ENCODE data around the gene KCNQ1OT1. TPM values are rescaled to one million over a fixed set of nuclear protein-coding genes. Genes with fewer than 3 reads are reported as not detected.
A peak's percentile ranks its signal among the peaks of the same experiment; 100 is the strongest.

Gene KCNQ1OT1
- total RNA-seq, 4 donors from 2014 or later, result 6.3 to 8.0 (median 7.7) TPM

DNA sequence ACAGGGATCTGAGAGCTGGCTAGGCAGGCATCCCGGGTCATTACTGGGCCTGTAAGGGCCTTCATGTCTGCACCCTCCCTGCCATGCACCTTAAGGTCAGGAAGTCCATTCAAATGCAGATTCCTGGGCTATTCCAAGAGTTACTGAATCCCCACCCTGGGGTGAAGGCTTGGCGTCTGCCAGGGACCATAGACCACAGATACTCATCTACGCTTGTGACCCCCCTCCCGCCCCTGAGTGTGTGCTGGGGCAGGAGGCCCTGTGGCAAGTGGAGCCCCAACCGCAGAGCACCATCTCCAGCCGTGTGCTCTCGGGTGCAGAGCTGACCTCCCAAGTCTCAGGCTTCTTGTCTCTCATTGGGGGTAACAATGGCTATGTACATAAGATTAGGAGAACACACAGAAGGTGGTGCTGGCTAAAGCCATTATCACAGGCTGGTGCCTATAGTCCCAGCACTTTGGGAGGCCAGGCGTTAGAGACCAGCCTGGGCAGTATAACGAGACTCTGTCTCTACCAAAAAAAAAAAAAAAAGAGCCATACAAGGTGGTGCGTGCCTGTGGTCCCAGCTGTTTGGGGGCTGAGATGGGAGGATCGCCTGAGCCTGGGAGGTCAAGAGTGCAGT lies 19.1 kb upstream of the KCNQ1OT1 start:
- Histone ChIP-seq H3K36me3 (no peaks in the 10 kb centered on the region), H3K27me3 (no peaks in the 10 kb centered on the region), H3K4me3 (no peak overlapping the region), H3K9me3 (no peaks in the 10 kb centered on the region), H3K4me1 (peaks cover 0 to 21% (median 0%) of the 10 kb centered on the region in 4 donors), H3K27ac (no peak overlapping the region)
- DNase-seq (ENCODE audit: low spot score in 2 of 2), result no peak
- 92 to 94% methylated on average over 11 of the region's 11 CpGs for WGBS, 2 donors
- TF ChIP-seq POLR2A (IDR thresholded peaks at IDR 0.05) (no peak), EP300 (IDR thresholded peaks at IDR 0.05) (no peak)
- TF ChIP-seq, protein P1, sequence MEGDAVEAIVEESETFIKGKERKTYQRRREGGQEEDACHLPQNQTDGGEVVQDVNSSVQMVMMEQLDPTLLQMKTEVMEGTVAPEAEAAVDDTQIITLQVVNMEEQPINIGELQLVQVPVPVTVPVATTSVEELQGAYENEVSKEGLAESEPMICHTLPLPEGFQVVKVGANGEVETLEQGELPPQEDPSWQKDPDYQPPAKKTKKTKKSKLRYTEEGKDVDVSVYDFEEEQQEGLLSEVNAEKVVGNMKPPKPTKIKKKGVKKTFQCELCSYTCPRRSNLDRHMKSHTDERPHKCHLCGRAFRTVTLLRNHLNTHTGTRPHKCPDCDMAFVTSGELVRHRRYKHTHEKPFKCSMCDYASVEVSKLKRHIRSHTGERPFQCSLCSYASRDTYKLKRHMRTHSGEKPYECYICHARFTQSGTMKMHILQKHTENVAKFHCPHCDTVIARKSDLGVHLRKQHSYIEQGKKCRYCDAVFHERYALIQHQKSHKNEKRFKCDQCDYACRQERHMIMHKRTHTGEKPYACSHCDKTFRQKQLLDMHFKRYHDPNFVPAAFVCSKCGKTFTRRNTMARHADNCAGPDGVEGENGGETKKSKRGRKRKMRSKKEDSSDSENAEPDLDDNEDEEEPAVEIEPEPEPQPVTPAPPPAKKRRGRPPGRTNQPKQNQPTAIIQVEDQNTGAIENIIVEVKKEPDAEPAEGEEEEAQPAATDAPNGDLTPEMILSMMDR (IDR thresholded peaks at IDR 0.05), result no peak

DNA sequence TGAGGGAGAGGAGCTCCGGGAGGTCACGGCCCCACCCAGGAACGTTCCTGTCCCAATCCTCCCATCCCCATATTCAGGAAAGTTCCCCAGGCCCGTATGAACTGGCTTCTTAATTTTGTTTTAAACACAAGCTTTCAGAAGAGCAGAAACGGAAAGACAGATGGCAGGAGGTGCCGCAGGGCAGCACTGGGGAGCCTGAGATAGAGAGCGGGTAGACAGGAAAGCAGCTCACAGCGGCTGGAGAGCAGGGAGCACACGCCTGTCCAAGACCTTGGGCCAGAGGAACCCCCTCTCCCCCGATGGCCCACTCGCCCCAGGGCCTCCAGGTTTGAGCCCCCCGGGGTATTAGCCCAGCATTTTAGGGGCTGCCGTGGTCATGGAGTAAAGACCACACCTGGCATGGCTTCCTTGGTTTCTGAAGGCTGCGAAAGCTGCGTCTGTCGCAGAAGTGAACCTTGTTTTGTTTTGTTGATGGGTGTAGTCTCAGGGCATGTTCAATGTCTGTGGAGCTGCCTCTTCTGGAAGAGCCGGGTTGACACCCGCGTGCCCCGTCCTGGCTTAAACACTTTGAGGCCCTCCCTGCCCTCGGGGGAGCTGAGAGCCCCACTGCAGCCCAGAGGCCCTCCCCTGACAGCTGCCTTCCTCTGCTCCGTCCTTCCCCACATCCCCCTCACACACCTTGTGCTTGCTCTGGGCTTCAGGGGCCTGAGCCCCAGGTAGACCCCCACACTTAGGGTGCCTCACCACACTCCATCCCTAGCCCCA lies 17.9 kb upstream of the KCNQ1OT1 start:
- H3K27me3 ChIP-seq, result no peaks in the 10 kb centered on the region
- DNase-seq (ENCODE audit: low spot score in 2 of 2), result no peak
- H3K36me3 ChIP-seq, result no peaks in the 10 kb centered on the region
- H3K9me3 ChIP-seq, result no peaks in the 10 kb centered on the region
- peaks cover 0 to 27% (median 0%) of the 10 kb centered on the region in 4 donors for H3K4me1 ChIP-seq
- peak overlapping the region in 1 of 4 donors; percentile 32 for H3K27ac ChIP-seq
- H3K4me3 ChIP-seq, result no peak overlapping the region
- no peak for TF ChIP-seq EP300 (IDR thresholded peaks at IDR 0.05)
- no peak for TF ChIP-seq POLR2A (IDR thresholded peaks at IDR 0.05)
- 86 to 89% methylated on average over 22 of the region's 22 CpGs for whole genome bisulfite sequencing, 2 donors

DNA sequence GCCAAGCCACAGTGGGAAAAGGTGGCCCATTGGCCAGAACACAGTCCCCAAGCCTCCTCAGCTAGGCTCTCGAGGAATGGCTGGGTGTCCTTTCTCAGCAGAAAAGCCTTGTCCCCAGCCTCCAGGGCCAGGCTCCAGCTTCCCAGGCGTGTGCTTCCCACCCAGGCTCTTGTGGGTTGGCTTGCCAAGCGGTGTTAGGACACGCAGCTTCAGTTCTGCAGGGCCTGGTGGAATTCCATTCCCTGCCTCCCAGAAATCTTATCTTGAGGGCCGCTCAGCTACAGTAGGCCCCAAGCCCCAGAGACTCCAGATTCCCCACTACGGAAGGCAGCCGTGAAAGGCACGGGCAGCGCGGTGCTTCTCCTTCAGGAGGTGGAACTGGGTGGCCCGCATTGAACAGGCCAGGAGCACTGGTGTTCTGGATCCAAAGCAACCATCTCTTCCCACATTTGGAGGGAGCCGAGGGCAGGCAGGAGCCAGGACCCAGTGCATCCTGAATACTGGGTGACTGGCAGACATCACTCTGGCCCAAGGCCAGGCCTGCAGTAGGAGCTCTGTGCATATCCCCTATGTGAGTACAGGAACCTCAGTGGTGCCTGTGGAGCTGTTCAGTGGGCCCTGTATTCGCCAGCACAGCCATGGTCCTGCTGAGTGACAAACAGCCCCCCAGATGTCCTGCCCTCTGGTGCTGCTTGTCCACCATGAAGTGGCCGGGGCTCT lies 16.7 kb upstream of the KCNQ1OT1 start:
- Histone ChIP-seq H3K27me3 (no peaks in the 10 kb centered on the region), H3K4me1 (peaks cover 0 to 23% (median 0%) of the 10 kb centered on the region in 4 donors), H3K36me3 (no peaks in the 10 kb centered on the region), H3K27ac (peak overlapping the region in 1 of 4 donors; percentile 51), H3K9me3 (no peaks in the 10 kb centered on the region), H3K4me3 (no peak overlapping the region)
- WGBS, 2 donors, result 87 to 88% methylated on average over 9 to 13 of the region's 14 CpGs
- TF ChIP-seq POLR2A (IDR thresholded peaks at IDR 0.05) (no peak), EP300 (IDR thresholded peaks at IDR 0.05) (no peak)
- TF ChIP-seq, protein P1 (IDR thresholded peaks at IDR 0.05), result no peak
- no peak for DNase-seq (ENCODE audit: low spot score in 2 of 2)

DNA sequence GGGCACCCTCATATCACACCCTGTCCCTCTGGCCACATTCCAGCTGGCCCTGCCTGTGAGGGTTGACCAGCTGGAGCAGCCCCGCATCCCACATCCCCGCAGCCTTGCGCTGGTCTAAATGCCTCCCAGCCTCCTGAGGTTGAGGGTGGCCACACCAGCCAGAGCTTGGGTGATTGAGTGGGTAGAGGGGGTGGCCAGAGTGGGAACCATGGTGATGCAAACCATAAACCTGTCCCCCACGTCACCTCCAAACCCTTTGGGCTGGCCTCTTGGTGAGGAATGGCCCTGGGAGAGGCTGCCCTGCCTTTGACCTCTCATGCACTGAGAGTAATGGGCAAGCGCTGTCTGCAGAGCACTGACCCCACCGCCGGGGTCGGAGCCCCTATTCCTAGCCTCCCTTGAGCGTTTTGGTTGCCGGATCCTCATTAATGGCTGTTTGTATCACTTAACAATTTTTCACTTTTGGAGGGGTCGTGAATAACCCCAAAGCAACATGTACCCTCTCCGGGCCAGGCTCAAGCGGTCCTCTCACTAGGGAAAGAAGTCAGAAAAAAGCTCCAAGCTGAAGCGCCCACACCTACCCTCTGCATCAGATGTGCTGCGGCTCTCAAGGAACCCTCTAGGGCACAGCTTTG lies 16.0 kb upstream of the KCNQ1OT1 start:
- Histone ChIP-seq H3K27me3 (no peaks in the 10 kb centered on the region), H3K4me1 (peaks cover 0 to 23% (median 0%) of the 10 kb centered on the region in 4 donors), H3K9me3 (peaks cover 0 to under 1% (median 0%) of the 10 kb centered on the region in 4 donors), H3K27ac (peak overlapping the region in 1 of 4 donors; percentile 51), H3K4me3 (no peak overlapping the region), H3K36me3 (no peaks in the 10 kb centered on the region)
- no peak for DNase-seq (ENCODE audit: low spot score in 2 of 2)
- WGBS, 2 donors, result 77 to 82% methylated on average over 12 to 13 of the region's 15 CpGs
- TF ChIP-seq EP300 (IDR thresholded peaks at IDR 0.05) (no peak), POLR2A (IDR thresholded peaks at IDR 0.05) (no peak)
- TF ChIP-seq, protein P1 (IDR thresholded peaks at IDR 0.05), result no peak

DNA sequence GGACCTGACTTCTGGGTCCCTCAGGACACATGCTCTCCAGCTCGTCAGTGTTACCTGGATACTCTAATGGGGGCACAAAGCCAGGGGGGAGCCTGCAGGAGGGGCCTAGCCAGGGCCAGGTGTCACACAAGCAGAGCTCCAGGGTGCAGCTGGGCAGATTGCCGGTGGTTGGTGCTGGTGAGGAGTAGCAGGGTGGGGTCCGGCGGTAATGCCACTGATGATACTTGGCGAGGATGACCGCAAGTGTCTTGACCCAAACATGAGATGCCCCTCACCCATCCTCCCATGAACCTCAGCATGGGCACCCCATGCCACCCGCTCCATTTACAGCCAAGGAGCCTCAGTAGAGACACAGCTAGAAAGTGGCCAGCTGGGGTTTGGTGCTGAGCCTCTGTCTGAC lies 15.1 kb upstream of the KCNQ1OT1 start:
- Histone ChIP-seq H3K9me3 (peaks cover 0 to 5% (median 0%) of the 10 kb centered on the region in 4 donors), H3K27ac (no peak overlapping the region), H3K4me1 (peaks cover 0 to 23% (median 0%) of the 10 kb centered on the region in 4 donors), H3K36me3 (no peaks in the 10 kb centered on the region), H3K27me3 (no peaks in the 10 kb centered on the region), H3K4me3 (no peak overlapping the region)
- TF ChIP-seq EP300 (IDR thresholded peaks at IDR 0.05) (no peak), POLR2A (IDR thresholded peaks at IDR 0.05) (no peak)
- TF ChIP-seq, protein P1 (IDR thresholded peaks at IDR 0.05), result no peak
- no peak for DNase-seq (ENCODE audit: low spot score in 2 of 2)
- WGBS, 2 donors, result 90 to 91% methylated on average over 1 to 6 of the region's 7 CpGs
